NCI-H128 (cell line): ENCODE results near the gene ZNF746.

Experiments
- DNase-seq: peaks from one replicate; lab custom pipeline; 2025; ENCODE audit not compliant: unreplicated experiment; lab: John Stamatoyannopoulos, UW

ZNF746 gene

GRCh38 chr7:149490083-149490760 lies 7.4 kb downstream of the ZNF746 start:
- DNase-seq, result no peak

- DNase-seq, result no peak
These were observed 8.1 kb downstream of the ZNF746 start for GRCh38 chr7:149489391-149490024.

GRCh38 chr7:149479568-149479967 lies 18.0 kb downstream of the ZNF746 start:
- no peak for DNase-seq

GRCh38 chr7:149478754-149479153 lies 18.9 kb downstream of the ZNF746 start:
- no peak for DNase-seq

GRCh38 chr7:149477494-149478443 lies 19.8 kb downstream of the ZNF746 start:
- no peak for DNase-seq

DNA sequence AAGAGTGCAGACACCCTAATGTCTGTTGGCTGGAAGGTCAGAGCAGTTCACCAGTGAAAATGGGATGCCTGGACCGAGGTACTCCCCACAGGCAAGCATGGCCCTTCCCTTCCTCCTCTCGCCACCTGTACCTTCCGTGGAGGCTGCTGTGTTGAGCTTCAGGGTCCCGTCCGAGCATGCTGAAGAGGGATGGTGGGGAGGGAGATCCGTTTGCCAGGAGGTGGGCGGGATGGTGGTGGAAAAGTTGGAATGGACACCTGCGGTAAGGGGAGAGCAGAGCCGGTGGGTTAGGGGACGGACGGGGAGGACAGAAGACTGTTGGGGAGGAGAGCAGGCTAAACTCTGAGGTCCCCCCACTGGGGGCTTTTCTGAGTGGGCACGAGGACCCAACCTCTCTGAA lies 20.8 kb downstream of the ZNF746 start:
- no peak for DNase-seq

- DNase-seq, result no peak
These were observed 22.2 kb downstream of the ZNF746 start for GRCh38 chr7:149475121-149476045.

GRCh38 chr7:149474309-149475120 lies 23.1 kb downstream of the ZNF746 start:
- no peak for DNase-seq

DNA sequence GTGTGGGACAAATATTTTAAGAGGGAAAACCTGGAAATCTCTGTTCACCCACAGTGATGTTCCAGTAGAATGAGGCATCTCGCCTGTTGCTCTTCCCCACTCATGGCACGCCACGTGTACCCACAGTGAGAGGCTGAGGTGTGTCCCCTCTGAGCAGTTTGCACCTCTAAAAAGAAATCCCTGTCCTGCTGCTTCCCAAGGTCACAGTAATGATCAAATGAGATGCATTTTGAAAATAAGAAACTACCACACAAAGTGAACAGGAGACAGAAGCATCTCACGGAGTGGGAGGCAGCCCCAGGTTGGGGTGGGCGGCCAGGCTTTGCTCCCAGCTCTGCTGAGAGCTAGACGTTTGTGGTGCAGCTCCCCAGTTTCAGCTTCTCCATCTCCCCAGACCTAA lies 24.4 kb downstream of the ZNF746 start:
- DNase-seq, result no peak

DNA sequence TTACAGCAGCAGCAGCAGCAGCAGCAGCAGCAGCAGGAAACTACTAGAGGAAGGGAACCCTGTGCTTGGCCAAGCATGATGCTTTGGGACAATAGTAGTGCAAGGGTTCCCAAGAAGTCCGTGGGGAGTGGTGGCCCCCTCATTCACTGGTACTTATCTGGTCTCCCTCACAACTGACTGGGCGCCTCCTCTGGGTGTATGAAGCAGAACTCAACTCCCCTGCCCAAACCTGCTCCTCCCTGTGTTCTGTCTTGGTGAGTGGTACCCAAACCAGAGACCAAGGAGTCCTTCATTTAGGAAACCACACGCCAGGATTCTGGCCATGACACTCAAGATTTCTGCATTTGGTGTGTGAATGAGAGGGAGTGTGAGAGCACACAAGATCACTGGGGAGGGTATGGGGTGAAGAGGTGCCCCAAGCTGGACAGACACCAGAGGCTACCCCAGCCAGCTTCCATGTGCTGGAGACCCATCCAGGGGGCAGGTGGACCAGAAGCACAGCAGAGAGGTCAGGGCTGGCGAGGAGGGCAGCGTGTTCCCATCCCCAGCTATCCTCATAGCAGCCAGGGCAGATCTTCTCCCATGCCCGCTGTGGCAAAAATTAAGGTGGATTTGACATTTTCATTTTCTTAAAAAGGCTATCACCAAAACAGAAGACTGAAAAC lies 26.2 kb downstream of the ZNF746 start:
- DNase-seq, result no peak

DNA sequence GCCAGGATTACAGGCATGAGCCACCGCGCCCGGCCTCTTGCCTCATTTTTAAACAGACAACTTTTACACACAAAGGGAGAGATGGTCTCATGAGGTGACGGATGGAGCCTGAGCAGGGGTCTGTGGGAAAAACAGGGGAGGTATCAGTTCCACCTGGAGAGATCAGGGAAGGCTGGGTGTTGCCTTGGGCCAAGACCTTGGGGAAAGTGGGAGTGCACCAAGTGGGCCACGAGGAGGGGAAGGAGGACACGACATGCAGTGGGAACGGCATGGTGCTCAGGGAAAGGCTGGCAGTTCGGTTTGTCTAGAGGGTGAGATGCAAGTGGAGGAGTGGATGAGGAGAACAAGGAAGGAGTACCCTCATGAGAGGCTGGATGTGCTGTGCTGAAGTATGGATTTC lies 27.8 kb downstream of the ZNF746 start:
- DNase-seq, result no peak

DNA sequence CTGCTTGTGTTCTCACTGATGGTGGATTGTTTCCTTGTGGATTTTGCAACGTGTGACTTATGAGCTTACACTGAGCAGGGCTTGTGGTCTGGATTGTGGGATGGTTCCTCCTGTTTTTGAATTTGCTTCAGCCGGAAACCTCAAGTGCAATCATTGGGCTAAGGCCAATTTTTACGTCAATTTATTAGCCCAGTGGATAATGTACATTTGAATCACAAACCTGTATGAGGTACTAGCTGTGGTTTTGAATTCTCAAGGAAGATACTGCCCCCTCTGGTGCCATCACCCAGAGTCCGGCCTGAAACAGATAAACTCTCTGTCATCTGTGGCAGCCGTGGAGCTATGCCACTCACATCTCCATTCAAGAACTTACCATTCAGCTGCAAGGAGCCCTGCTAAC lies 29.4 kb downstream of the ZNF746 start:
- DNase-seq, result no peak

- DNase-seq, result no peak
These were observed 30.2 kb downstream of the ZNF746 start for GRCh38 chr7:149467321-149467859.

DNA sequence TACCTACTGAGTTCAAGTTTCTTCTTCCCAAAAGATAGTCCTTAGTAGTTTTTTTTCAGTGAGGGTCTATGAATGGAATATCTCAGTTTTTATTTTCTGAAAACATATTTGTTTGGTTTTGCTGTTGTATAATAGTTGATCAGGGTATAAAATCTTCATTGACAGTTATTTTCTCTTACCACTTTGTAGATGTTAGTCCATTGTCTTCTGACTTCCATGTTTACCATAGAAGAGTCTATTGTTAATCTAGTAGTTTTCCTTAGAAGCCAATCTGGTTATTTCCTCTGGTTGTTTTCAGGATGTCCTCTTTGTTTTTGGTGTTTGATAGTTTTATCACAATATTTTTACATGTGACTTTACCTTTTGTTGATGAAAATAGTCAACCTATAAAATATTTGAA lies 31.2 kb downstream of the ZNF746 start:
- no peak for DNase-seq

- no peak for DNase-seq
These were observed 34.0 kb downstream of the ZNF746 start for GRCh38 chr7:149463500-149464161.

DNA sequence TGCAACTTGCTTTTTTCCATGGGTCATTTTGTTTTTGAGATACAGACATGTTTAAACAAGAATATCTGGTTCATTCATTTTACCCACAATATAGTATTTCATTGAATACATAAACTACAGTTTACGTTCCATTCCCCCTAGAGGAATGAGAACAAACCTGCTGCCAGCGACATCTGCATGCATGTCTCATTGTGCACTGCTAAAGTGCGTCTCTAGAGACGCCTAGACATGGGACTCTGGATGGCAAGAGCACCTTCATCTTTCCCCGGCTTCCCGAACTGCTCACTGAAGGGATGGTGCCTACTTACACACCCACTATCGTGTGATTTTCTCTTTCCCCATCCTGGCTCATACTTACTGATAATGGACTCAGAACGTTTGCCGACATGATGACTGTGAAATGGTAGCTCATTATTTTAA lies 35.5 kb downstream of the ZNF746 start:
- no peak for DNase-seq

DNA sequence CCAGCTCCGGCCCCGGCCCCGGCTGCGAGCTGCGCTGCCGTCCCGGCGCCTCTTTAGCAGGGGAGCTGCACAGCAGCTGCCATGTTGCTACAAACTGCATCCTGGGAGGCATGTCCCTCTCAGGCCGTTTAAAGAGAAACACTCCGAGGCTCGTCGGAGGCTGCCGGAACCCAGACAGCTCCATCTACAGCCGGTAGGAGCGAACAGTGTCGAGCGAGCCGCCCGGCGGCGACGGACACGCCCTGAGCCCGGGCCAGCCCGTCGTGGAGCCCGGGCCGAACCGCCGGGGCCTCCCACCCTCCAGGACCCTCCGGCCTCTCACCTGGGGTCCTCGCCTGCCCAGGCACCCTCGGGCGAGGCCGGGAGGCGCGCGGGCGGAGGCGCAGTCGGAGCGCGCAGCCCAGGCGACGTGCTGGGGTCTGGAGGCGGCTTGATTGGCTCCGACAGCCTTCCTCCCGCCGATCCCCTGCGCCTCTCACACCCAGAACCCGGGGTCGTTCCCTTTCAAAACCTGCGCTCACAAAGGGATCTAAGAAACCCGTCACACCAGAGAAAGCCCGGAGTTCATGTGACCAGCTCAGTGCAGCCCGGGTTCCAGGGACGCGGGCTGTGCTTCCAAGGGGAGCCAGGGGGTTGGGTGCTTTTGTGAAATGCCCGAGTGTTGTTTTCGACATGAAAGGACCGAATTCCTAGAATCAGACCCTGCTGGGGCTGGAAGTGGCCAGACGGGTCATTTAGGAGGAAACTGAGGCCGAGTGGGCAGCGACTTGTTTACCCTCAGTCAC lies 36.9 kb downstream of the ZNF746 start, which contains the start of gene ZNF777:
Gene ZNF777, minus strand, starts transcription at position 570 of the 785 bp plus-strand sequence. CDS start 5,040 bp downstream, outside the sequence.
- DNase-seq, result peak; percentile 49
